ENCODE data around the gene INSR.

INSR gene

GRCh38 chr19:7336321-7336973, 42.2 kb upstream of the INSR start:
- peaks cover 68% of the 10 kb centered on the region for H3K4me1 ChIP-seq (ENCODE audit: low read depth, poor library complexity, severe bottlenecking)
- H3K27ac ChIP-seq = peak overlapping the region; percentile 90
- no peaks in the 10 kb centered on the region for H4K20me1 ChIP-seq (ENCODE audit: insufficient read depth)
- H3K4me3 ChIP-seq (IDR thresholded peaks at IDR 0.05; ENCODE audit: insufficient read depth, low read depth, low read length) = no peak overlapping the region
- H3K27me3 ChIP-seq (ENCODE audit: insufficient read depth, low read depth) = no peaks in the 10 kb centered on the region
- H3K9ac ChIP-seq = peak overlapping the region; percentile 32; the same call in 1 of the 2 replicates
- TF ChIP-seq CTCF (conservative IDR thresholded peaks at IDR 0.05; ENCODE audit: low read depth, low read length) = no peak
- no peaks in the 10 kb centered on the region for H3K36me3 ChIP-seq (ENCODE audit: insufficient read depth)
- peak overlapping the region; percentile 91 for H3K4me2 ChIP-seq
- peak overlapping the region; percentile 64; the same call in 1 of the 2 replicates for H2AFZ ChIP-seq (ENCODE audit: low read depth)
- no peaks in the 10 kb centered on the region for H3K79me2 ChIP-seq (ENCODE audit: insufficient read depth, low read depth)

GRCh38 chr19:7333198-7334118, 39.2 kb upstream of the INSR start:
- no peak for TF ChIP-seq CTCF (conservative IDR thresholded peaks at IDR 0.05; ENCODE audit: low read depth, low read length)
- no peak overlapping the region for H3K4me2 ChIP-seq
- no peak overlapping the region for H3K4me3 ChIP-seq (IDR thresholded peaks at IDR 0.05; ENCODE audit: insufficient read depth, low read depth, low read length)
- no peaks in the 10 kb centered on the region for H3K36me3 ChIP-seq (ENCODE audit: insufficient read depth)
- H3K9ac ChIP-seq = no peak overlapping the region
- H3K27ac ChIP-seq = no peak overlapping the region
- no peaks in the 10 kb centered on the region for H4K20me1 ChIP-seq (ENCODE audit: insufficient read depth)
- H3K4me1 ChIP-seq (ENCODE audit: low read depth, poor library complexity, severe bottlenecking) = peaks cover 44% of the 10 kb centered on the region
- no peaks in the 10 kb centered on the region for H3K79me2 ChIP-seq (ENCODE audit: insufficient read depth, low read depth)
- H3K27me3 ChIP-seq (ENCODE audit: insufficient read depth, low read depth) = no peaks in the 10 kb centered on the region
- no peak overlapping the region for H2AFZ ChIP-seq (ENCODE audit: low read depth)

GRCh38 chr19:7331446-7331845, 37.2 kb upstream of the INSR start:
- Histone ChIP-seq H3K4me2 (no peak overlapping the region), H3K27me3 (ENCODE audit: insufficient read depth, low read depth) (no peaks in the 10 kb centered on the region), H4K20me1 (ENCODE audit: insufficient read depth) (no peaks in the 10 kb centered on the region), H2AFZ (ENCODE audit: low read depth) (no peak overlapping the region), H3K9ac (no peak overlapping the region), H3K27ac (no peak overlapping the region), H3K4me3 (IDR thresholded peaks at IDR 0.05; ENCODE audit: insufficient read depth, low read depth, low read length) (no peak overlapping the region), H3K4me1 (ENCODE audit: low read depth, poor library complexity, severe bottlenecking) (peaks cover 24% of the 10 kb centered on the region), H3K36me3 (ENCODE audit: insufficient read depth) (no peaks in the 10 kb centered on the region), H3K79me2 (ENCODE audit: insufficient read depth, low read depth) (no peaks in the 10 kb centered on the region)
- no peak for TF ChIP-seq CTCF (conservative IDR thresholded peaks at IDR 0.05; ENCODE audit: low read depth, low read length)

GRCh38 chr19:7328647-7329046, 34.4 kb upstream of the INSR start:
- Histone ChIP-seq H2AFZ (ENCODE audit: low read depth) (no peak overlapping the region), H3K9ac (no peak overlapping the region), H3K79me2 (ENCODE audit: insufficient read depth, low read depth) (no peaks in the 10 kb centered on the region), H3K4me2 (no peak overlapping the region), H4K20me1 (ENCODE audit: insufficient read depth) (no peaks in the 10 kb centered on the region), H3K27me3 (ENCODE audit: insufficient read depth, low read depth) (no peaks in the 10 kb centered on the region), H3K36me3 (ENCODE audit: insufficient read depth) (no peaks in the 10 kb centered on the region), H3K4me1 (ENCODE audit: low read depth, poor library complexity, severe bottlenecking) (peaks cover 6% of the 10 kb centered on the region), H3K27ac (no peak overlapping the region), H3K4me3 (IDR thresholded peaks at IDR 0.05; ENCODE audit: insufficient read depth, low read depth, low read length) (no peak overlapping the region)
- no peak; the same call in 1 of the 2 replicates for TF ChIP-seq CTCF (conservative IDR thresholded peaks at IDR 0.05; ENCODE audit: low read depth, low read length)

All from KMS-11 (cell line).